SH-SY5Y (cell line): ENCODE measurements around the gene ITGA6.

Experiments
- GATA2 ChIP-seq: IDR thresholded peaks from 2 replicates; pipeline ENCODE4 v1.6.1; 2011; ENCODE audit warnings: mild to moderate bottlenecking, low read depth, low read length
- GATA3 ChIP-seq: IDR thresholded peaks from 2 replicates; pipeline ENCODE4 v1.6.1; 2011; ENCODE audit warnings: low read depth, mild to moderate bottlenecking, low read length, moderate library complexity

DNA sequence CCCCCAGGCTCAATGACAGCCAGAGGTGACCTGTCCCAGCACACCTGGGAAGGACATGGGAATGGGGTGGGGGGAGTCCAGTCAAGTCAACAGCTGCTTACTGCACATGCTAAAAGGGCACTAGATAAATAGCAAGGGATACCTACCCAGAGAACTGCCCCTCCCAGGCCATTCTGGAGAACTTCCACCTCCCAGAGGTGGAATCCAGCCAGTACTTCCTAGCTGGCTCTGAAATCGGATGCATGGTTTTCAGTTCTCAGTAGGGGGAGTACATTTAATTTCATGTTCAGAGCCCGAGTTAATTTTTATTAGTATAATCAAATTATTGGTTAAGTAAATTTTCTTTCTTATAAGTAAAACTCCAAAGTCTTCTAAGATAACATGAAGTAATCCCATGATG, 28.9 kb upstream of the ITGA6 start:
- no peak for TF ChIP-seq GATA2
- TF ChIP-seq GATA3, result no peak
